ENCODE data around the gene RGS8.
A peak's percentile ranks its signal among the peaks of the same experiment; 100 is the strongest.

The RGS8 gene

DNA sequence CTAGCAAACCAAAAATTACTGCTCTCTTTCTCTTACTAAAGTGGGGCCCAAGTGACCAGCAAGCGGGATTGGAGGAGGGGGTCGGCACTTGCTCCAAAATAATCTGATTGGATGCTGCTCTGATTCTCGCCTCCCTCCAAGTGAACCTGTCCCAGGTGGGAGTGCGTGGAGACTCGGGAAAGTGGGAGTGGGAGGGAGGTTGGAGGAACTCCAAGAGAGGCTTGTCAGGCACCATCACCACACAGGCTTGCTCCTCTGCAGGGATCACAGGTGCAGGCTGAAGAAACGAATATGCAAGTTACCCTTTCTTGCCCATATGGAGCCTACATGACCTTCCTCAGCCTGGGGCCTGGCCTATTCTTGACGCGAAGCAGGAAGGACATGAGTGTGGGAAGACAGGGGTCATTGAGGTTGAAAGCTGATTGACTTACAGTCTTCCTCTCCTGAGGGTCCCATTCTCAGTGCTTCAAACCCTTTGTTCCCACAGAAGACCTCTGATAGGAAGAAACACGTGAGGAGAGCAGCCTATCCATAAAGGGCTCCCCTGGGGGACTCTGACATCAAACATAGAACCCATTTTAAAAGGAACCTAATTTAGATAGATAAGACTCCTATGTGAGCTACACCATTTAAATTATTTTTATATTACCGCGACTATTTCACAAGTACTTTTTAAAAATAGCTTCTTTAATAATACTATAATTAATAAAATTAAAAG lies 14.2 kb downstream of the RGS8 start:
- DNase-seq, result no peak

DNA sequence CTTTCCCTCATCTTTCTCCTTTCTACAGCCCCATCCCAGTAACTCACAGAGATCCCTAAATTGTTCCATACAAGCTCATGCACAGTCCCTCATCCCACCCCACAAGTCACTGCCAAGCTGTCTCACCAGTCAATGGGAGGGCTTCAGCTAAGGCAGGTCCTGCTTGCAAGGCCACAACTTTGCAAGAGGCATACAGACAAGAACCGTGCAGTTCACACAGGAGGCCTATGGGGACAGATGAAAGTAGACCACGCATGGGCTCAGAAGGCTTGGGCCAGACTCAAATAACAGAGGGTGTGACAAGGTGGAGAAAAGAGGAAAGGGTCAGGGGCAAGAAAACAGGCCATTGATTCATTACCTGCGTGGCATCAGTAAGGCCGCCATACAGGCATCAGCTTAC lies 15.1 kb downstream of the RGS8 start:
- no peak for DNase-seq

DNA sequence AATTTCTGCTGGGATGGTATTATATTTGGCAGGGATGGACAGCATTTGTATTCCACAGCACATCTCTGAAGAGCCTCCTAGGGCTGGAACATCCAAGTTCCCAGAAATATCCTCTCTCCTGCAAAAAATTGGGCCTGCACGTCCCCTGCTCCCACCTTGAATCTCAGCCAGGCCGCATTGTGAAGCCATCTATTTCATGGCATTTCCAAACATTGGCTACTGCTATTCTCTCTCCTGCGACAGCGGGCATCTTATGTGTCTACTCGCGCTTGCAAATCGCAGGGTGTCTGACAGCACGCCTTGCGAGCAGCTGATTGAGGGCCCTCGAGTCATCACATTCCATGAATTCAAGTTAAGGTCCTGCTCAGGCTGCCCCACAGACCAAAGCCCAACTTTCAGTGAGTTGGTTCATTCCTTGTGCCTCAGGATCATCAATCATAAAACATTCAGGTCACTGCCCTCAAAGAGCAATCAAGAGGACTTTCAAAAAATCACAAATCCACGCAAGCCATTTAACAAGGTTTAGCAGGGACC lies 15.8 kb downstream of the RGS8 start:
- DNase-seq, result no peak

DNA sequence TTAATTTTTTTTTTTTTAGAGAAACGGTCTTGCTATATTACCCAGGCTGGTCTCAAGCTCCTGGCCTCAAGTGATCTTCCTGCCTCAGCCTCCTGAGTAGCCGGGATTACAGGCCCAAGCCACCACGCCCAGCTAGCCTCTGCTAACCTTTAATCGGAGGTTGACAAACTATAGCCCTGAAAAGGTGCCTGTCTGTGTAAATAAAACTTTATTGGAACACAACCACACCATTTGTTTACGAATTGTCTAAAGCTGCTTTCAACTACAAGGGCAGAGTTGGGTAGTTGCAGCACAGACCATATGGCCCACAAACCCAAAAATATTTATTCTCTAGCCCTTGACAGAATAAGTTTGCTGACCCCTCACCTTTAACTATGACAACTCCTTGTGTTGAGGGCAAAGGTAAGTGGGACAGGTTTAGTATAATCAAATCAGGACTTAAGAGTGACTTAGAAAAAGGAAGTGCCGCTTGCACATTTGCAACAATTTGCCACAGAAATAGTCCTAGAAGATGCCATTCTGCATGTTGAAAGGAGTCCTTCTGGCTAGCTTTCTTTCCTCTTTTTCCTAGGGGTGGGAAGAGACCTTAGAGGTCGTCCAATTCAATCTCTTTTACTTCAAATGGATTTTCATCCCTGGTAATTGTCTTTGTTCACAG lies 16.4 kb downstream of the RGS8 start:
- no peak for DNase-seq

DNA sequence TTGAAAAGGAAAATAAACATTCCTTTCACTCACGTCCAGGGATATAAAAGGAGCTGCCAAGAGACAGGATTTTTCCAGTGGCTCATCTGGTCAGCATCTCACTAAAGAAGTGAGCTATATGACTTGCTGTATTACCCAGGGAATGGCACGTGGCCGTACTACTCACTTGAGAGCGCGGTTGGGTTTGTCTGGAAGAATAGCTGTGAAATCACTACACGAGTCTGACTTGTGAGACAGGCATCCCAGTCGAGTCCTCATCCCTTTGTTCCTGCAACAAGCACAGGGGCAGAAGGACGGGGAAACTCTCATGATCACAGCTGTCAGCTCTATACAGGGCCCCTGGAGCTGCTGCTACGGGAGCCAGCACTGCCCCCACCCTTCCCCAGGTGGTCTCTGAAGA lies 17.7 kb downstream of the RGS8 start:
- DNase-seq, result peak; percentile 60

DNA sequence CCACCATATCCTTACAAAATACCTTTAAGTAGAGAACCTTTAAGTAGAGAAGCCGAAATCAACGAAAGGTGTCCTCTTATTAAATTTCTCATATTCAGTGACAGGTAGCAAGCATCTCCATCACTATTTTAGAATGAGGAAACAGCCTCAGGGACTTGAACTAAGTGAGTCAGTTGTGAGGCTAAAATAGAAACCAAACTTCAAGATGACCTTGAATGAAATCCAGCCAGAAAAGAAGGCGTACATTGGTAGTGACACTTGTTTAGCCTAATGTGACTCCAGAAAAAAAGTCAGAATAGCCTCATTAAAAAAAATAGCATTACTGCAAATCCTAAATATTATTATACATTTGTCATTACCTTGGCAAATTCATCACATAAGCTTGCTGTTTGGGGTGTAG lies 20.1 kb downstream of the RGS8 start:
- no peak for DNase-seq

DNA sequence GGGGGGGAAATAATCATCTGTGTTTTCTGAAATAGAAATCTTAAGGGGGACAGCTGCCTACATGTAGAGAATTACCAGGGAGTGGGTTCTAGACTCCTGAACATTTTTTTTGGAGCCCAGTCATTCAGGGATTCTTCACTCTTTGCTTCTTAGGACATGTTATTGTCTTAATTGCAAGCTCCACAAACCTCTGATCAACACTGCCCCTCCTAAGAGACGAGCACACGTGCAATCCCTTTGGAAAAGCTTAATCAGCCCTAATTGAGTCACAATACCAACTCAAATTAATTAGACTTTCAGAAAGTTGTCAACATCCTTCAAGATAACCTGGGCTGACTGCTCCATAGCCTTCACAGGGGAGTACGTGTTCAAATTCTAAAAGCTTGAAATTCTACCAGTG lies 21.4 kb downstream of the RGS8 start:
- DNase-seq, result no peak

DNA sequence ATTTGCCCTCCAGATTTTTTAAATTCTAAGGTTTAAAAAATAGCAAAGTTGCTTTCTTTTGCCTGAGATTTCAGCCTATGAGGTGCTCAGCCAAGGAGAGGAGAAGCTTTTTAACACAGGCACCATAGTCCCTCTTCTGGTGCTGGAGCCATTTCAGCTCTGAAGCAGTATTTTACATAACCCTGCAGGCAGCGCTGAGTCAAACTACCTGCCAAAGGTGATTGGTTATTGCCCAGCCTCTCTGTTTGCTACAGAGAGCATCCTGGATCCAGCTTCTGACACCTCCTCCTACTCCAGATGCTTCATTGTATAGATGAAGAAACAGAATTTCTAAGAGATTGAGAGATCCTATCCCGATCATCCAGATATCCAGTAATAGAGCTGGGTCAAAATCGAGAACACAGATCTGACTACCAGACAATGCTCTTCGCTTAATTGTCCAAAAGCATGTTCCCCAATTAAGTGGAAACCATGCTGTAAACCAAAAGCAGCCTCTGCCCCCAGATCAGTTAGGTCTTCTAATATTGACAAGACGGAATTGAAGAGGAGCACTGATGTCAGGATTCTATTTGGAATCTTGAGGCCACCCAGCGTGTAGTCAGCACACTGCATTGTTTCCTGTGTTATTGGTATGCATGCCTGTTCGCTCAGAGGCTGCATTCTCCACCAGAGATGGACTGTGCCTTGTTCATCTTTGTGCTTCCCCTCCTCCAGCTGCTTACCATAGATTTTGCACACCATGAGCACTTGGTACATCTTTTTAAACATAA lies 22.1 kb downstream of the RGS8 start:
- no peak for DNase-seq

DNA sequence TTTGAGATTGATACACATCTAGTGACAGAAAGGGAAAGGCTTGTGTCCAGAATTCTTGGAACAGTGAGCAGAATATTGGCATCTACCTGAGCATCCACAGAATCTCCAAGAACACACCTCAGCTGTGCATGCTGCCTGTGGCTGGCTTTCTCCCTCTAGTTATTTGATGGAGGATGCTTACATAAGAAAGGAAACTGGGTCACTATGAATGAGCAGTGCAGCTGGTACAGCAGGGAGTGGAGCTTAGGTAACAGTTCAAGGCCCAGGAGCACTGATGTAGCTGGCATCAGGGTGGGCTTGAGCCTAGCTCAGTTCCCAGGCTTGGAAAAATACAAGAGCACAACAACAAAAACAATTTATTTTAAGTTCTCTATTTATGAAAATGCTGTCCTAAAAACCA lies 26.3 kb downstream of the RGS8 start:
- no peak for DNase-seq

DNA sequence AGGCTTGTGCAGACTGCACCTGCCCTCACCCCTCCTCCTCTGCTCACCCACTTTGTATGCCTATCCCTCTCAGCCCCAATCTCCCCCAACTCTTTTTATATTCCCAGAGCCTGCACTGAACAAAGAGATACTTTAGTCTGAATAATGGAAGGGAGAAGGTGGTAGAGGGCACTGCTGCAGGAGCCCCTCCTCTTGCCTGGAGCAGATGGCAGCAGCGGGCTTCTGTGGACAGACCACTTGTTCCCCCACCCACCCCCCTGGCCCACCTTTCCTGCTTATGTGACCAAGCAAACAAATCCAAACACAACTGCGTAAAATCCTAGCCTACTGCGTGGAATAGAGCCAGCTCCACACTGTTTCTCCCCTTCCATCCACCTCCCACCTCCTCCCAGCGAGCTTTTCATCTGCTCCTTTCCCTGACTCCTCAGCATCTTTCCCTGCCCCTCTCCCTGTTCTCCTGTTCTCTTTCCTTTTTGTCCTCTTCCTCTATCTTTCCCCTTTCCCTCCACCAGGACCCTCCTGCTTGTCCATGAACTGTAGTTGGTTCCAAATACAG lies 27.5 kb downstream of the RGS8 start:
- DNase-seq, result no peak

DNA sequence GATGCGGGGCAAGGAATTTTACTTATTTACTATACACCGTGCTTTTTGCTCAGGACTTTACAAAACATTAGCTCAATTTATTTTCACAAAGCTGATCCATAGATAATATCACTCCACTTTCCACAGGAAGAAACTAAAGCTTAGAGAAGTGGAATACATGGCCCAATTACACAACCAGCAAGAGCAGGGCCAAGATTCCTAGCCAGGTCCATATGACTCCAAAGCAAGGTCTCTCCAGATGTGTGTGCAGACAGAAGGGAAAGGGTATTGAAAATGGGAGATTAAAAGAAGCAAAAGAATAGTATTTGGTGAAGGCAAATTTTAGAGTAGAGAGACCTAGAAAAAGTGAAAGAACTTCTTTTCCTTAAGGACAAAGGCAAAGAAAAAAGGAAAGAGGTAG lies 30.4 kb downstream of the RGS8 start:
- DNase-seq, result no peak

DNA sequence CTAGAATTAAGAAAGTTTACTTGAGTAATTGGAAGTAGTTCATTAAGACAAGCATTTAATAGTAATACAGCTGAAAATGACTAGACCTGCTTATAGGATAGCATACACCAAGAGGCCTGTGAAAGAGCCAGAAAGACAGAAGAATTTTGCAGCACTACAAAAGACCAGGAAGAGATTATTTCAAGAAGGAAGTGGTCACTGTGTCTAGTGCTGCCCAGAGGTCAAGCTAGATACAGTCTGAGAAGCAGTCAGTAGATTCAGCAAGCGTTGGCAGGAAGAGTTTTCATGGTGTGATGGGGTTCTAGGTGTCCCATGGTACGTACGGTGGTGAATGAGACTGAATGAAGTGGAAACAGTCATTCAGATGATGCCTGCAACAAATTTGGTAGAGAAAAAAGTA lies 31.5 kb downstream of the RGS8 start:
- no peak for DNase-seq

DNA sequence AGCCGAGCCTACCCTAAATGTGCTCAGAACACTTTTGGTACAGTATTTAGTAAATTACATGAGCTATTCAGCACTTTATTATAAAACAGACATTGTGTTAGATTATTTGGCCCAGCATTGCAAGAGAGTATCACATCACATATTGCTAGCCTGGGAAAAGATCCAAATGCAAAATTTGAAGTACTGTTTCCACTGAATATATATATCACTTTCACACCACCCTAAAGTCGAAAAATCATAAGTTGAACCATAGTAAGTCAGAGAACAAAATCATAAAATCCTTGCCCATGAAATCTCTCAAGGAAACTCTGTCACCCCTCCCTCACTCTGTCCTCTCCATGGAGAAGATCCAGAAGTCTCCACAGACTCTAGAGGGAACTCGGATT lies 33.1 kb downstream of the RGS8 start:
- DNase-seq, result no peak

DNA sequence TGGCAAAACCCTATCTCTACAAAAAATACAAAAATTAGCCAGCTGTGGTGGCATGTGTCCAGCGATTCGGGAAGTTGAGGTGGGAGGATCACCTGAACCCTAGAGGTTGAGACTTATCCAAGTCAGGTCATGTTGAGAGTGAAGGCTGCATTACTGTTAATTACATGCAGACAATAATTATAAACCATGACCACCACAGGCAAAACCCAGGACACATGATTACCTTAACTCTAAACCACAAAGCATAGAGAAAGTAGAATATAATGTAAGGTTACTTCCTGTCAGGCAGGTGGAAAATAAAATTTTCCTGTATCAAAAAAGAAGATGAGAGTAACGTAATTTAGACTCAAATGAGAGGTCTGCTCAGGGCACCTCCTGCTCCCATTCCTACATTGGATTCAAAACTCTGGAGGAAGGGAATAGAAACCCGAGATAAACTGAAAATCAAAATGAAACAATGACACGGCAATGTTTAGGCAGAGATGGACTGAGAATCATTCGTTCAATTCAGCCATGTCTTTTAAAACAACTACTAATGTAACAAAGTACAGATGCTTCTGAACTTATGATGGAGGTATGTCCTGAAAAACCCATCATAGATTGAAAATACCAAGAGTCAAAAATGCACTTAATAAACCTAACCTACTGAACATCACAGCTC lies 33.6 kb downstream of the RGS8 start:
- DNase-seq, result no peak

DNA sequence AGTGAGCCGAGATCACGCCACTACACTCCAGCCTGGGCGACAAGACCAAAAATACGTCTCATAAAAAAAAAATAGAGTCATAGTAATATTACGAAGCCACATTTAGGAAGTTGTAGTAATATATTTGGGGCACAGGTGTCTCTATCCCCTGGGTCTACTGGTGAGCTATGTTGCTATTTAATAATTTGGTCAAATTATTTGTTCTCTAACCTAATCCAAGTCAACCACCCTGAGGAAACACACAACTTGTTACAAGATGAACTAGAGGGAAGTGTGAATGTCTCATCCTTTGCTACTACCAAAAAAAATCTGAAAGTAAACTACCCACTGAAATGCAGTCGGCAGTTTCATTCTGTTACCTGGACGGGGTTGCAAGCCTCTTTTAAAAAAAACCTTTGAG lies 35.3 kb downstream of the RGS8 start:
- DNase-seq, result no peak

DNA sequence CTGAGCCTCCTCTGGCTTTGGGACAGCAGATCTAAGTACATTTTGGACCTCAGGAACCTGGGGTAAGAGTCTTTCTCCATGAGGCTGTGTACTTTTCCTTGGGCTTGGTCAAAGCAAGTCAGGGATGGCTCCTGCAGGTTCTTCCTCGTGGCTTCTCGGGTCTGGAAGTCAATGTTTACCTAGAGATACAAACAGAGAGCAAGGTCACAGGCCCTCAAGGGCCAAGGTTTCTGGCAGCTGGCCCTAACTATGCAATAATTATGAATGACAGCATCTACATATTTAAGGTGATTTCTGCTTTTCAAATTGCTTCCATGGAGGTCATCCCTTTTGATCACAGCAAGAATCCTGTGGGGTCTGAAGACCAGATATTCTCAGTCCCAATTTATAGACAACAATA lies 37.6 kb downstream of the RGS8 start:
- DNase-seq, result no peak

DNA sequence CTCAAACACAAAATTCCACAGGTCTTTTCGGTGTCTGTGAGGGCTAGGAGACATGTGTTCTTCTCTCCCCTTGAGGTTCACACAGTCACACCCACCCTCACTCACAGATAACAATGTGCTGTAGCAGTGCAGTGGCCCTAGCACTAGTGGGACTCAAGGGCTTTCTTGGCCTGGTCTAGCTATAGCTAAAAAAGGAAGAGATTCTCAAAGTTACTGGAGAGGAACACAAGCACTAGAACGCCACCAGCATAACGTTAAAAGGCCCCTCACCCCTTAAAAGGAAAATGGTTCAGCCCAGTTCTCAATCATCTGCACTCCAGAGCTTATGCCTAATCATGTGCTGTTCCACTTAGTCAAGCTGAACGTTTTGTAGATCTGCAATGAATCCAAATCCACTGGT lies 39.5 kb downstream of the RGS8 start:
- no peak for DNase-seq

DNA sequence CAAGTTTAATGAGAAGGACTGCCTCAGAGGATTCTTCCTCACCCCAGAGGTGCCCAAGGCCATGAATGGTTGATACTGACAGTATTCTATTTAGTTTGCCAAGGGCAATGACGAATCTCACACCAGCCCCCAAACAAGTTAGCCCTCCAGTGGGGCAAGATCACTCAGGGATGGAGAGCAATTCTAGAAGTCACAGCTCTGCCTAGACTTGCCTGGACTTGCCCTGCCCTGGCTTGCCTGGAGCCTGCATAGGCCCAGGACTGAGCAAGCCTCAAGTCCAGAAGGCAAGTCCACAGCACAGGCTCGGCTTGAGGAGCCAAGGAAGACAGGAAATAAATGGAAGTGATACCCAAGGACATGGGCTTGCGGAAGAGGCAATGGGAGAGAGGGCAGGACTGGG lies 40.7 kb downstream of the RGS8 start:
- no peak for DNase-seq

DNA sequence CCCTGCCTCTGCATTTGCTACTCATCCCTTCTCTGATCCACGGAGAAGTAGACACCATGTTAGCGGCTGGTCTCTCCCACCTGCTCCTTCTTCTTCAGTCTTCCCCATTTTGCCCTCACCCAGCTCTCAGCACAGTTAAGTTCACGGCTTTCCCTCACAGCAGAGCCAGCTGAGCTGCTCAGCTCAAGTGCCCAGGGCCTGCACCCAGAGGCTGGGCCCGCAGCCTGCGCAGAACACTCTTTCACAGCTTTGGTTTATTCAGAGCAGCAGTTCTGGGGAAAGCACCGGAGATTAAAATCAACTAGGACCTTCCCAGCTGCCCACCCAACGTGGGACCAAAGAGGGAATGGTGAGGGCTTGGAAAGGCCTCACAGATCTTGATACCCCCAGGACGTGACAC lies 41.9 kb downstream of the RGS8 start:
- DNase-seq, result no peak

DNA sequence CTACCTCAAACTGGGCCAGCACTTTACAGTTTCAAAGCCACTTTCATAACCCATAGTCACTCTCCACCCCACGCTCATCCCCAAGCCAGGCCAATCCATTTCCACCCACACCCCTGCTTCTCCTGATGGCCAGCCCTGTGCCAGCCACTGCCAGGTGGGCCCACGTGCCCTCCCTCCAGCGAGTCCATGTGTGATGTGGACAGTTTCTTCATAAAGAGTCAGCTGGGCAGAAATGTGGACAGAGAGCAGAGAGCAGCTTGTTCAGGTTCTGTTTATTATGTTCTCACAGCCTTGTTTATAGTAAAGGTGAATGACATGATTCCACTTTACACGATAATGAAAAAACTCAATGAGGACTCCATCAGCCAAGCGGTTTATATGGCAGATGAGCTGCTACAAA lies 42.8 kb downstream of the RGS8 start:
- no peak for DNase-seq

DNA sequence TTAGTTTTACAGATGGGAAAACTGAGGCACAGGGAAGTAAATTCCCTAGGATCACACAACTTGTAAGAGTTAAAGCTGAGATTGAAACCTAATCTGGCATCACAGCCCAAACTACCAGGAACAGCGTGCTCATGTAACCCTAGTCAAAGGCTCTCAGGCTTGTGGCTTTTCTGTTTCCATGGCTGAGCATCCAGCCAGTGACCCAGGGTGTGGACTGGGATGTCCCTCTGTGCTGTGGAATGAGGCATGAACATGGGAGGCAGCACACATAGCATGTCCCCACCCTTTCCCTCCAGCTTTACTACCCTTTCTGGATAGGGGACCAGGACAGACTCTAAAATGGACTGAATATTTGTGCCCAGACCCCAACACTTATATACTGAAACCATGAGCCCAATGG lies 45.1 kb downstream of the RGS8 start:
- DNase-seq, result no peak

DNA sequence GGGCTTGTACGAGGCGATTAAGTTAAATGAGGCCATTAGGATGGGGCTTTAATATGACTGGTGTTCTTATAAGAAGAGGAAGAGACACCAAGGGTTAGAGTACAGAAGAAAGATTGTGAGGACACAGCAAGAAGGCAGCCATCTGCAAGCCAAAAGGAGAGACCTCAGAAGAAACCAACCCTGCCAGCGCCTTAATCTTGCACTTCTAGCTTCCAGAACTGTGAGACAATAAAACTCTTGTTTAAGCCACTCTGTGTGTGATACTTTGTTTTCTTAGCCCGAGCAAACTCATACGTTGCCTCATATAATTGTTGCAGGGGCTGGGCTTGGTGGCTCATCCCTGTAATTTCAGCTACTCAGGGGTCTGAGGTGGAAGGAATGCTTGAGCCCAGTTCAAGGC lies 46.6 kb downstream of the RGS8 start:
- no peak for DNase-seq

DNA sequence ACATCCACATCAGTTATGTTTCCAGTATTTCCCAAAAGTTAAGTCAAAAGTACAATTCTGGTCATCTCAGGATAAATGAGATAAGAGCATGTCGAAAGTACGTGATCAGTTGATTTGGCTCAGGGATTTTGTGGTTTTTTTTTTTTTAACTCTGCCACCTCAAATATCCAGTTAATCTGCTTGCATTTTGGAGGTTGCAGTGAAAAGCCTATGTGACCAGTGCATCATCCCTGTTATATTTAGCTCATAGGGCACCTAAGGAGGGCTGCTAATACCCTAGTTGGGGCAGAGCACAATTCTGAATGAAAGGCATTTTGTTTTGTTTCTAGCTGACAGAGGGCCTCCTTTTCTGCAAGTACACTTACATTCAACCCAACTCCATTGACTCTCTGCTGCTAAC lies 48.5 kb downstream of the RGS8 start:
- no peak for DNase-seq

Measured in left hindlimb (tissue), 1 donor.